ENCODE results near the gene GPRIN1.
"Not testable (repeated sequence)": the region's sequence is repeated elsewhere in the genome, so short reads cannot be mapped to it uniquely, and the experiment has no call there.

Gene GPRIN1

DNA sequence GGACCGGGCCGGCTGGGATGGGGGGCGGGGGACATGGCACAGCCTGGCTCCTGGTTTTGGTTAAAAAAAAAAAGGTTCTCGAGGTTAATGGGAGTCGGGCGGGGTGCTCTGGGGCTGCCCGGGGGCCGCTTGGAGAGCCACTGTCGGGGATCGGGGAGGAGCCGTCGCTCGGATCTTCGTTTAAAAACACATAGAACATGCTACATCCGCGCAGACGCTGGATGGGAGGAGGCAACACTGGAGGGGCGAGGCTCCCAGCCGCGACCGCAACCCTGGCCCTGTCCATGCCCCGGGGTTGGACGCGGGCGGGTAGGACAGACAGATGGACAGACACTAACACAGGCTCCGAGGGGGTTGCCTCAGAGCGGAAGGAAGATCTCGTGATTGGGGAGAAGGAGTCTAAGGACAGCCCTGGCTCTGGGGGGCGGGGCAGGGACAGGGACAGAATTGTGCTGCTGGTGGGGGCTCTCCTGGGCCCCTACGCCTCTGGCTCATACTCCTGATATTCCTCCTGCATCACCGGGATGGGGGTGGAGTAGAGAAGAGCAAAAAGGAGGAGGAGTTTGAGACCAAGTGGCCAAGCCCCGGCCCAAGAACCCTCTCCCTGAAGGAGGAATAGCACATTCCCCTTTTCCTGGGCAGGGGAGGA lies 10.5 kb upstream of the GPRIN1 start:
- DNase-seq, result no peak

GRCh38 chr5:176619569-176620332 lies 9.8 kb upstream of the GPRIN1 start:
- no peak for DNase-seq

DNA sequence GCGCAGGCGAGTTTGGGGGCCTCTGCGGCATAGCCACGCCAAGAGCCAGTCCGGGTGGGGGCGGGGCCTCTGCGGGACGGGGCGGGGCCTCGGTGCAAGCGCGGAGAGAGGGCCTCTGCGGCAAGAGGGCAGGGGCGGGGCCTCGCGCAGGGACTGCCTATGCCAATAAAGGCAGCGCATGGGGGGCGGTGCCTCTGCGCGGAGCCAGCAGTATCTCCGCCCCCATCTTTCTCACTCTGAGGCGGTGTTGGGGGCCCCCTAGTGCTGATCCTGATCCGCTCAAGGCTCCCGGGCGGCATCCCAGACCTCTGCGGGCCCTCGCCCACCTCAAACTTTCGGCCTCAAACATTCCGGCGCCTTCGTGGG lies 9.2 kb upstream of the GPRIN1 start:
- DNase-seq, result no peak

DNA sequence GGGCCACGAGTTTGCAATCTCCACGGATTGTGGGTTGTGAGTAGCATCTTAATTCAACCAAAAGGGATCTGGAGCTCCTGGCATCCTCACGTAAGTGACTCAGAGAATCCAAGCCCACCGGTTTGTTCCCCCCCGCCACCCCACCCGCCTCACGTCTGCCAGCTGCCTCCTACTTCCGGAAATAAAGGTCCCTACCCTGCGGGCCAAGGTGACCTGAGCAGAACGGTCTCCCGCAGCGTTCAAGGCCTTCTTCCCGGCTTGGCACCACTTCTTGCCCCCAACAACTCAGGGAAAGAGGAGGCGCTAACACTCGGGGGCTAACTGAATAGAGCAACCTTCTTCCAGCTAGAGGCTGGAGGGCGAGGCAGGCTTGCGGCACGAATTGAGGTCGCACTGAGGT lies 8.8 kb upstream of the GPRIN1 start:
- DNase-seq, result no peak

GRCh38 chr5:176616511-176616910 lies 6.6 kb upstream of the GPRIN1 start:
- no peak for DNase-seq

DNA sequence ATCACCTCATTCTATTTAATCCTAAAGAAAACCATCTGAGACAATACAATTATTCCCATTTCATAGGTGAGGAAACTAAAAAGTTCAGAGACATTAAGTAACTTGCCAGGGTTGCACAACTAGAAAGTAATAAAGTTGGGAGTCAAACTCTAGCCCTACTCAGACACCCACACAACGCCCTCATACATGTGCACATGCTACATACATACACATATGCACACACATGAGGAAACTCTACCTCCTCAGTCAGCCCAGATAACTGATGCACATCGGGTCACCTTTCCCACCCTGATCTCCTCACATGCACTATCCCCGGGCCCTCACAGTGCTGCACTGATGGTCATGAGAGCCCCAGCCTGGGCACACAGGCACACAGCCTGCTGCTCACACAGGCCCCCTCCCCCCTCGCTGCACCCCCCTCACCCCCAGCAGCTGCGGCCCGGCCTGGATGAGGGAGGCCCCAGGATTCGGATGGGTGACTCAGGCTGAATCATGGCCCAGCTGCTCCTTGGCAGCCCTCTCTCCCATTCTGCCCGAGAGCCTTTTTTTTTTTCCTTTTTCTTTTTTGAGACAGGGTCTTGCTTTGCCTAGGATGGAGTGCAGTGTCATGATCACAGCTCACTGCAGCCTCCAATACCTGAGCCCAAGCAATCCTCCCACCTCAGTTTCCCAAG lies 5.0 kb upstream of the GPRIN1 start:
- no peak for DNase-seq

DNA sequence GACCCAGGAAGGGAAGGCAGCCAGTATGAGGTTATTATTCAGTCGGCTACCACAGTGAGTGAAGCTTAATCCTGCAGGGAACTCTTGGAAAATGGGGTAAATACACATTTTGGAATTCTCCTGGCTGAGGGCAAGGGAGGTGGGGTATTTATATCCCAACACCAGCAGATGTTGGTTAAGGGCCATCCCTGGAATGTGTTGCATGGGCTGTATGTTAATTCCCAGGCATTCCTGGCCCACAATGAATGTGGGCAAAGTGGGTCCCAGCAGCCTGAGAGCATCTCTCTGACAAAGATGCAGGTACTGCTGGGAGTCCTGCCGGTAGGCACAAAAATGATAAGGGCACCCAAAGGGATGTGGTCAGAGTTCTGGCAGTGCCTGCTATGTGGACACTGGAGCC lies 2.9 kb upstream of the GPRIN1 start:
- no peak for DNase-seq

GRCh38 chr5:176612008-176612407 lies 2.1 kb upstream of the GPRIN1 start:
- no peak for DNase-seq

DNA sequence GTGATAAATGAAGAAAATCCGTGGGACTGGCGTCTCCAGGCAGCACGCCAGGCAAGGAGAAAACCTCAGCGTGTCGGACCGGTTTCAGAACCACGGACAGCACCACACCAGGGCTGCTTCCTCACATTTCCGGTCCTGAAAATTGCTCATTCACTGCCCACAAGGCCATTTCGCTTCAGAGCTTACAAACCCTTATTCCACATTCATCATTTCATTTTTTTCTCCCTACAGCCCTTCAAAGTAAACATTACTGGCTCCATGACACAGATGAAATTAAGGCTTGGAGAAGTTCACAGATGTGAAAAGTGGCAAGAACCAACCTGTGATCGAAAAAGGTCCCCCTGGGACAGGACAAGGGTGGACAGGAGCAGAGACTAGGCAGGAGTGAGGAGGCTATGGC lies 1.5 kb upstream of the GPRIN1 start:
- no peak for DNase-seq

DNA sequence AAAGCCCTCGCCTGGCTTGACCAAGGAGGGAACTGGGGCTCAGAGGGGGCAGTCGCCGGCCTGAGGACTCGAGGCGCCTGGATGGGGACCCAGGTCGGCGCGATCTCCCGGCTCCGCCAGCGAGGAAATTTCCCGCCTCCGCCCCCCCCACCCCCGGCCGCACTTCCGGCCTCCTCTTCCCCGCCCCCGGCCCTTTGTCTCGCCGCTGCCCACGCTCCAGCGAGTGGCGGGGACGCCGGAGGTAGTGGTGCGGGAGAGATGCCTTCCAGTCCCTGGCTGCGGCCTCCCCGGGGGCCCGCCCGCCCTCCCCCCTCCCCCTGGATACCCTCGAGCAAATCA lies 448 bp upstream of the GPRIN1 start:
- peak; percentile 48 for DNase-seq

- DNase-seq, result no peak
These were observed 826 bp downstream of the GPRIN1 start for GRCh38 chr5:176608937-176609723.

DNA sequence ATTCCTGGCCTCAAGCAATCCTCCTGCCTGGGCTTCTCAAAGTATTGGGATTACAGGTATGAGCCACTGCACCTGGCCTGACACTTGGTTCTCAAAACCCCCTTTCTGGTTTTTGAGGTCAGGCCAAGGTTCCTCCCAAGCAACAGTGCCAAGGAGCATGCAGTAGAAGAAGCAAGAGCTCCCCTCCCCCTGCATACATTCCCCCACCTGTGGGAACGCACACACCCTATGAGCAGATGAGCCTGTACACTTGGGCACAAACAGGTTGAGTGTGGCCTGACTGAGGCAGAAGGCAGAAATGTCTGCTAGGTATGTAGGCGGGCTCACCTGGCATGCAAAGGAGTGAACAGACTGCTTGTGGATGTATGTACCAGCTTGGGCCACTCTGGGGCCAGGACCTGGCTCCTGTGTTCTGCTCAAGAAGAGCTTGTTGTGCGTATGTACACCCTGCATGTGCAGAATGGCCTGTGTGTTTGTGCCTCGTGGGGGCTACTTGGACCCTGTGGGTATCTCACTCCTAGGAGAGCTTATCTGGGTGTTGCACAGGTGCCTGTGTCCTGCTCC lies 1.7 kb downstream of the GPRIN1 start:
- no peak for DNase-seq

GRCh38 chr5:176606875-176607274 lies 3.1 kb downstream of the GPRIN1 start:
- DNase-seq, result no peak

DNA sequence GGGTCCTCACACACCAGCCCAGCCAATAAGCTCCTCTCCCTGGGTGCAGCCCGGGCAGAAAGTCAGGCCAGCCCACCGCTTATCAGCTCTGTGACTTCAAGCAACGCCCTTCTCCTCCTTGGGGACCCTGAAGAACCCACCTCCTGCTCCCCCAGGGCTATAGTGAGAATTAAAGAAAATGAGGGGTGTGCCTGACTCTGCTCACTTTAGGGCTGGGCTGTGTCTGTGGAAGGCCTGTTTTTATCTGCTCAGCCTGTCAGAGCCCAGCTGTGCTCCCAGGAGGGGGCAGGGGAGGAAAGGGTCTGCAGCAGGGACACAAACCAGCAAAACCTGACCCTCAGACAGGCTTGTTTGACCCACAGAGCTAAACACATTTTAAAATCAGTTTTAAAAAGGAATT lies 3.9 kb downstream of the GPRIN1 start:
- DNase-seq, result no peak

GRCh38 chr5:176603091-176603490 lies 6.9 kb downstream of the GPRIN1 start:
- DNase-seq, result no peak

GRCh38 chr5:176601901-176602482 lies 8.0 kb downstream of the GPRIN1 start:
- no peak for DNase-seq

DNA sequence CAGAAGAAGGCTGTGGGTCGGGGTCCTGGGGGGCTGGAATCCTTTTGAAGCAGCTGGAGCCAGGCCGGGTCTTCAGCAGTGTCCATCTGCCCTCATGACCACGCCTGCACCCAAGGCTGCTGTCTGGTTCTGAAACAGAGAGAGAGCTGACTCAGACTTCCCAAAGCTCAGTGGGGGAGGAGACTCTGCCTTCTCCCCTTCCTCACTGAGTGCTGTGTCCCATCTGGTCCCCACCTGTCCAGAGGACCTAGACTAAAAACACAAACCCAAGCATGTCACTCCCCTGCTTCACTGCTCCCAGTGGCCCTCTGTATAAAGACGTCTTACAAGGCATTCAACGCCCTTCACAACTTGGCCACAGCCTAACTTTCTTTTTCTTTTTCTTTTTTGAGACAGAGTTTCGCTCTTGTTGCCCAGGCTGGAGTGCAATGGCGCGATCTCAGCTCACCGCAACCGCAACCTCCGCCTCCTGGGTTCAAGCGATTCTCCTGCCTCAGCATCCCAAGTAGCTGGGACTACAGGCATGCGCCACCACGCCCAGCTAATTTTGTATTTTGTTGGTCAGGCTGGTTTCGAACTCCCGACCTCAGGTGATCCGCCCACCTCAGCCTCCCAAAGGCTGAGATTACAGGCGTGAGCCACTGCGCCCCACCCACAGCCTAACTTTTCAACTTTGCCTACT lies 10.1 kb downstream of the GPRIN1 start:
- not testable (repeated sequence) for DNase-seq

DNA sequence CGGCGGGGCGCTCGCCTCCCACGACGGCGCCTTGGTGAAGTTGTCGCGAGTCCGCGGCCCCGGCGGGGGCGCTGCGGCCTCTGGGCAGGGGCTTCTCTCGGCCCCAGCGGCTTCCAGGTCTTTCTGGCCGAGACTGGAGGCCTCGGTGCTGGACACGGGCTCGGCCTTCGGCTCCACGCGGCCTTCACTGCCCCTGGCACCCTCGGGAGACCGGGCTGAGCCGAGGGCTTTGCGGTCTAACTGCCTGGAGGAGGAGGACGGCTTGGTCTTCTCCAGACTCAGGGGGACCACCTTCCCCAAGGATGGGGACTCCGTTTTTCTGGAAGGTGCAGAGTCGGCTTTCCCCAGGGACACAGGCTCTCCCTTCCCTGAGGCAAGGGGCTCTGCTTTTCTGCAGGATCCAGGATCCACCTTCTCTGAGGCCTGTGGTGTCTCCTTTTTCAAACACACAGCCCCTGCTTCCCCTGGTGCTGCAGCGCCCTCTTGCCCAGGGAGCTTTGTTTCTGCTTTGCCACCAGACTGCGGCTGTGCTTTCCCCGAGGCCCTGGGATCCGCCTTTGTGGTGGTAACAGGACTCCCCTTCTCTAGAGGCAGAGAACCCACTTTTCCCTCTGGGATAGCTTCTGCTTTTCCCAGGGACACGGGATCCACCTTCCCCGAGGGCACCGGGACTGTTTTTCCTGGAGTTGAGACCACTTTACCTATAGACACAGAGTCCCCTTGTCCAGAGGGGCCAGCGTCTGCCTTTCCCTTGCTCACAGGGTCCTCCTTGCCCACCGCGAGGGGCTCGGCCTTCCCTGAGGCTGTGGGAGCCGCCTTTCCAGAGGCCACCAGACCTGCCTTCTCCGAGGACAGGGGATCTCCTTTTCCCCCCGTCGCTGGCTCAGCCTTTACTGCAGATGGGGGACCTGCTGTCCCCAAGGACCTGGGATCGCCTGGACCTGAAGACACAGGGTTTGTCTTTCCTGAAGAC lies 12.3 kb downstream of the GPRIN1 start:
- no peak for DNase-seq

GRCh38 chr5:176596689-176597416 lies 13.1 kb downstream of the GPRIN1 start:
- no peak for DNase-seq

DNA sequence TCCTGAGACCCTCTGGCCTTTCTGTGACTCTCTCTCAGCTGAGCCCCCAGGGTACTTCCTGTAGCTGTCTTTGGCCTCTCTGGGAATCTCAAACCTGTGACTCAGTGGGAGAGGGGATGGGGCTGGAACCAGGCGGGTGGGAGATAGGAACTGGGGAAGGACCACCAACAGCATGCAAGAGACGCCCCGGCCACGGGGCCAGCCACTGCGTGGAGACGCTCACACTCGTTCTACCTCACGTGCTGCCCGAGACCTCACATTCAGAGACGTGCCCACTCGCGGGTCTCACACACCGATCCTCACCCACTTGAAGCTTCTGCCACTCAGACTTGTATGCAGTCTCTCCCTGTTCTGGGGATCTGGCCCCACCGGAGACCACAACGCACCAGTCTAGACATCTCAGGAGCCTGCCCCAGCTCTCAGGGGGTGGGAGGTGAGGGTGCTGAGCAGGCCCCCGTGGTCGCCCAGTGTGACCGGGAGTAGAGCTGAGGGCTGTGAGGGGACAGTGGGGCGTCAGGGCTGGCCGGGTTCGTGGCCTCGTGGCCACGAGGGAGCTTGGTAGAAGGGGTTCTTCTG lies 13.8 kb downstream of the GPRIN1 start:
- no peak for DNase-seq

All from NCI-H2029 (cell line).